RWPE2 (cell line): ENCODE measurements around the gene PELO.

Experiments used
- ATAC-seq: fragments of 200-7000 bp; cut with Tn5 transposase; 3 replicates; pipeline ENCODE4 v1.9.1; 2021; ENCODE audit warnings: low read depth
- DNase-seq: peaks from one replicate; pipeline ENCODE4 v3.0.0-alpha.2; 2020; ENCODE audit warnings: low spot score
- H3K27ac ChIP-seq: fragments of 450-650 bp; 2 replicates; pipeline ENCODE4 v1.5.1; 2017; ENCODE audit warnings: mild to moderate bottlenecking; ENCODE audit not compliant: poor library complexity, severe bottlenecking
- H3K27me3 ChIP-seq: fragments of 250-450 bp; sonication (Bioruptor Pico); 2 replicates; pipeline ENCODE4 v1.5.1; 2021; ENCODE audit warnings: mild to moderate bottlenecking, moderate library complexity; ENCODE audit not compliant: insufficient read depth, poor library complexity, severe bottlenecking
- H3K36me3 ChIP-seq: fragments of 250-450 bp; sonication (Bioruptor Pico); 2 replicates; pipeline ENCODE4 v1.5.1; 2020; ENCODE audit warnings: low read depth, mild to moderate bottlenecking, moderate library complexity
- H3K4me1 ChIP-seq: fragments of 250-450 bp; sonication (Bioruptor Pico); 2 replicates; pipeline ENCODE4 v1.5.1; 2021; ENCODE audit warnings: mild to moderate bottlenecking, moderate library complexity; ENCODE audit not compliant: insufficient read depth, poor library complexity, severe bottlenecking
- H3K4me3 ChIP-seq: fragments of 250-450 bp; sonication (Bioruptor Pico); 2 replicates; pipeline ENCODE4 v1.5.1; 2021; ENCODE audit warnings: mild to moderate bottlenecking, moderate library complexity; ENCODE audit not compliant: severe bottlenecking
- H3K9me3 ChIP-seq: fragments of 250-450 bp; sonication (Bioruptor Pico); 2 replicates; pipeline ENCODE4 v1.5.1; 2021; ENCODE audit warnings: mild to moderate bottlenecking, moderate library complexity; ENCODE audit not compliant: severe bottlenecking
- CTCF ChIP-seq: fragments of 450-650 bp; IDR thresholded peaks from one replicate; pipeline ENCODE4 v1.5.1; 2017; ENCODE audit warnings: mild to moderate bottlenecking, moderate library complexity; ENCODE audit not compliant: poor library complexity, severe bottlenecking

PELO gene

GRCh38 chr5:52805615-52806014 is 17.9 kb downstream of the PELO start:
- Histone ChIP-seq H3K27me3 (no peaks in the 10 kb centered on the region), H3K4me1 (peaks cover 48% of the 10 kb centered on the region), H3K9me3 (no peaks in the 10 kb centered on the region), H3K4me3 (no peak overlapping the region), H3K27ac (no peak overlapping the region), H3K36me3 (peaks cover 52% of the 10 kb centered on the region)
- no peak for ATAC-seq
- no peak for TF ChIP-seq CTCF
- no peak for DNase-seq

GRCh38 chr5:52807037-52807436 is 19.3 kb downstream of the PELO start:
- peaks cover 38% of the 10 kb centered on the region for H3K36me3 ChIP-seq
- no peak overlapping the region for H3K27ac ChIP-seq
- H3K4me3 ChIP-seq, result no peak overlapping the region
- ATAC-seq (no peak), DNase-seq (no peak)
- H3K27me3 ChIP-seq, result no peaks in the 10 kb centered on the region
- peaks cover 52% of the 10 kb centered on the region for H3K4me1 ChIP-seq
- no peak for TF ChIP-seq CTCF
- no peaks in the 10 kb centered on the region for H3K9me3 ChIP-seq

GRCh38 chr5:52807723-52808122 is 20.0 kb downstream of the PELO start:
- peaks cover 45% of the 10 kb centered on the region for H3K4me1 ChIP-seq
- peaks cover 31% of the 10 kb centered on the region for H3K36me3 ChIP-seq
- ATAC-seq (peak; percentile 43; the same call in 1 of the 3 replicates), DNase-seq (no peak)
- H3K4me3 ChIP-seq, result no peak overlapping the region
- TF ChIP-seq CTCF, result no peak
- H3K27ac ChIP-seq, result no peak overlapping the region
- H3K27me3 ChIP-seq, result no peaks in the 10 kb centered on the region
- no peaks in the 10 kb centered on the region for H3K9me3 ChIP-seq

- no peak overlapping the region for H3K4me3 ChIP-seq
- no peak for DNase-seq
- H3K27ac ChIP-seq, result no peak overlapping the region
- peaks cover 38% of the 10 kb centered on the region for H3K4me1 ChIP-seq
- no peak for ATAC-seq
- no peaks in the 10 kb centered on the region for H3K9me3 ChIP-seq
- TF ChIP-seq CTCF, result no peak
- no peaks in the 10 kb centered on the region for H3K27me3 ChIP-seq
- peaks cover 24% of the 10 kb centered on the region for H3K36me3 ChIP-seq
Measured at GRCh38 chr5:52808316-52808901, 20.7 kb downstream of the PELO start.

GRCh38 chr5:52809884-52810283 is 22.2 kb downstream of the PELO start:
- DNase-seq (no peak), ATAC-seq (peak; percentile 48; the same call in 1 of the 3 replicates)
- H3K27me3 ChIP-seq, result no peaks in the 10 kb centered on the region
- TF ChIP-seq CTCF, result no peak
- H3K36me3 ChIP-seq, result peaks cover 10% of the 10 kb centered on the region
- no peaks in the 10 kb centered on the region for H3K9me3 ChIP-seq
- peak overlapping the region; percentile 10 for H3K27ac ChIP-seq
- H3K4me3 ChIP-seq, result no peak overlapping the region
- peaks cover 27% of the 10 kb centered on the region for H3K4me1 ChIP-seq
